HK-2 (cell line): ENCODE measurements around the gene SPINK2.
A peak's percentile ranks its signal among the peaks of the same experiment; 100 is the strongest.

ENCODE experiments used
- DNase-seq: peaks from one replicate; pipeline ENCODE4 v3.0.0-alpha.2; 2018; ENCODE audit not compliant: unreplicated experiment

The SPINK2 gene

GRCh38 chr4:56799824-56800756 lies 21.4 kb downstream of the SPINK2 start:
- DNase-seq: peak; percentile 75

GRCh38 chr4:56799161-56799759 lies 22.2 kb downstream of the SPINK2 start:
- DNase-seq: no peak

GRCh38 chr4:56796211-56796610 lies 25.3 kb downstream of the SPINK2 start:
- DNase-seq: no peak

GRCh38 chr4:56791316-56791715 lies 30.2 kb downstream of the SPINK2 start:
- no peak for DNase-seq

- DNase-seq: no peak
Observed at GRCh38 chr4:56790691-56791091, 30.8 kb downstream of the SPINK2 start.

- no peak for DNase-seq
Observed at GRCh38 chr4:56788081-56788480, 33.4 kb downstream of the SPINK2 start.

GRCh38 chr4:56787380-56787779 lies 34.1 kb downstream of the SPINK2 start:
- DNase-seq: no peak

- DNase-seq: no peak
Observed at GRCh38 chr4:56786955-56787354, 34.5 kb downstream of the SPINK2 start.

GRCh38 chr4:56783986-56784385 lies 37.5 kb downstream of the SPINK2 start:
- no peak for DNase-seq

- no peak for DNase-seq
Observed at GRCh38 chr4:56782019-56782418, 39.5 kb downstream of the SPINK2 start.

- no peak for DNase-seq
Observed at GRCh38 chr4:56773346-56773745, 48.2 kb downstream of the SPINK2 start.

GRCh38 chr4:56772134-56772533 lies 49.4 kb downstream of the SPINK2 start:
- no peak for DNase-seq

GRCh38 chr4:56768763-56769162 lies 52.7 kb downstream of the SPINK2 start:
- no peak for DNase-seq

GRCh38 chr4:56768316-56768715 lies 53.2 kb downstream of the SPINK2 start:
- DNase-seq: no peak

- no peak for DNase-seq
Observed at GRCh38 chr4:56767567-56767966, 53.9 kb downstream of the SPINK2 start.

GRCh38 chr4:56764775-56765174 lies 56.7 kb downstream of the SPINK2 start:
- no peak for DNase-seq

GRCh38 chr4:56764223-56764622 lies 57.3 kb downstream of the SPINK2 start:
- no peak for DNase-seq

- no peak for DNase-seq
Observed at GRCh38 chr4:56762484-56763250, 58.8 kb downstream of the SPINK2 start.

GRCh38 chr4:56760183-56760582 lies 61.3 kb downstream of the SPINK2 start:
- DNase-seq: no peak
